Neuron (in vitro differentiated cells): ENCODE measurements around the gene RCAN2.

Experiments used
- H2AFZ ChIP-seq: one replicate; pipeline ENCODE4 v1.6.1; 2013; ENCODE audit warnings: low read depth, mild to moderate bottlenecking, inconsistent platforms, low read length, moderate library complexity
- H3K27me3 ChIP-seq: one replicate; pipeline ENCODE4 v1.6.1; 2013; ENCODE audit warnings: low read length; ENCODE audit not compliant: insufficient read depth
- H3K36me3 ChIP-seq: one replicate; pipeline ENCODE4 v1.6.1; 2013; ENCODE audit warnings: low read length; ENCODE audit not compliant: insufficient read depth
- H3K4me1 ChIP-seq: one replicate; pipeline ENCODE4 v1.6.1; 2013; ENCODE audit warnings: low read length; ENCODE audit not compliant: insufficient read depth
- H3K4me3 ChIP-seq: 2 replicates; pipeline ENCODE4 v1.5.1; 2013; ENCODE audit warnings: mild to moderate bottlenecking, low read length, moderate library complexity
- H3K9me3 ChIP-seq: one replicate; pipeline ENCODE4 v1.6.1; 2013; ENCODE audit warnings: low read length

RCAN2 gene

DNA sequence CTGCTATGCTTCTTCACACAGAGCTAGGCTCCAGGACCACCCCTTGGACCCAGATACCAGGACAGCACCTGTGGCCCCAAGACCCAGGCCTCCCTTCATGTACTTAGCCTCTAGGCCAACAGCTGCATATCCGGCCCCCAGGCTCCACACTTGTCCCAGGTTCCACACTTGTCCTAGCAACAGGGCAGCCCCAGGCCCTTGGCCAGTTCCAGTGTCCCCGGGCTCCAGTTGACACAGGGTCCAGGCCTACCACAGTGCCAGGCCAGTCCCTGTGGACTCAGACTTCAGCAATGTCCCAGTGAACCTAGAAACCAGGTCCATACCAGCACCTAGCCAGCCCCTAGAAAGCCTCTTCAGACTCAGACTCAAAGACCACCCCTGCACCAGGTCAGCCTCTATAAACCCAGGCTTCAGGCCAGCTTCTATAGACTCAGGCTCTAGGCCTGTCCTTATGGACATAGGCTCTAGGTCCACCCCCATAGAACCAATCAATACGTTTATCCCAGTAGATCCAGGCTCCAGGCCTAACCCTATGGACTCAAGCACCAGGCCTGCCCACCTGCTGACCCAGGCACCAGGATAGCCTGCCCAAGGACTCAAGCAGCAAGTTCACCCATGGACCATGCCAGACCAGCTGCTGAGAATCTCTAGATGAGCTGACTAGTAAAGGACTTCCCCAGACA, 46.3 kb downstream of the RCAN2 start:
- Histone ChIP-seq H3K27me3 (no peaks in the 10 kb centered on the region), H3K4me1 (no peaks in the 10 kb centered on the region), H3K9me3 (no peaks in the 10 kb centered on the region), H2AFZ (no peak overlapping the region), H3K4me3 (no peak overlapping the region), H3K36me3 (no peaks in the 10 kb centered on the region)

DNA sequence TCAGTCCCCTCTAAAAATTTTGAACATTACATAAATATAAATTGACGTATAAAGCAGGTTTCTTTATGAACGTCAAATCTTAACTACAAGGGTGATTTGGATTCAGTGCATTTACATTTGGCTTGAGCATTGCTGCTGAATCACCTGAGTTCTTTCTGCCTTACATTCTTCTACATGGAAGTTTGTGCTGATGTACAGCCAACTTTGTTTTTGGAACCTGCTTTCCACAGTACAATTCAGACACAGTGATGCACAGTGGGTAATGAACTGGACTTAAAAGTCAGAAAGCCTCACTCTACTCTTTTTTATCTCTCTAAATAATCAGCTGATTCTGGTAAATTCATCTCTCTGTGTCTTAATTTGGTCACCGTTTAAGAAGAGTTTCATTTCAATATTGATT, 47.6 kb downstream of the RCAN2 start:
- Histone ChIP-seq H3K4me1 (no peaks in the 10 kb centered on the region), H3K4me3 (no peak overlapping the region)

DNA sequence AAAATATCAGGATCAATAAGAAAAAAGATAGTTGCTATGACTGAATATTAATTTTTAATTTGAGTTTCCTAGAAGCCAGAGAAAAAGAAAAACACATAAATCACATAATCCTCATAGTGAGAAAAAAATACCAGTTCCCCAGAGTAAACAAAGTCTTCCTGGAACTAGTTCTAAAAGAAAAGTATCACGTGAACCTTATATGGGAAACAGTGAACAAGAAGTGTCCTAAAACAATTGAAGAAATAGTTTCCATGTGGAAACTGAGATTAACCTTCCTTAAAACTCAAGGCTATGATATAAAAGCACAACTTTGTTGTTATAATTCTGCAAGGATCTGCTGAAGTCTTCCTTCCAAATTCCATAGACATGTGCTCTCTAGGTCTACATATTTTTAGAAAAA, 50.6 kb downstream of the RCAN2 start:
- Histone ChIP-seq H2AFZ (no peak overlapping the region), H3K4me3 (no peak overlapping the region), H3K9me3 (no peaks in the 10 kb centered on the region), H3K27me3 (no peaks in the 10 kb centered on the region), H3K4me1 (no peaks in the 10 kb centered on the region), H3K36me3 (no peaks in the 10 kb centered on the region)

More for the DNA sequence above, 47.6 kb downstream of the RCAN2 start:
- H2AFZ ChIP-seq: no peak overlapping the region
- H3K27me3 ChIP-seq: no peaks in the 10 kb centered on the region
- no peaks in the 10 kb centered on the region for H3K9me3 ChIP-seq
- no peaks in the 10 kb centered on the region for H3K36me3 ChIP-seq

DNA sequence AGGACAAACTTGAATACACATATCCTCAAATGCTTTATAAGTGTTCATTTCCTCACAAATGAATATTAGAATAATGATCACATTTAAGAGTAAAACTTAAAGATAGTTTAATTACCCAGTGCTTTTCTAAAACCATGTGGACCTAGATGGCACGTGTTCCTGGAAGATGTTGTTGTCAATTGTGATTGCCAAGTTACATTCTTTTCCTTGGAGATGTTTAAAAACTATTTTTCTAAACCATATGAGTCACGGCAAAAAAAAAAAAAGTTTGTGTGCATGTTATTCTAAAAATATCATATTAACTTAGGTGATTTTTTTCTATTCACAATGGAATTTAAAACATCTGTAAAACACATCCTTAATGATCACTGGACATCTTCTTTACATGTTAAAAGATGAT, 51.1 kb downstream of the RCAN2 start:
- Histone ChIP-seq H2AFZ (no peak overlapping the region), H3K36me3 (no peaks in the 10 kb centered on the region), H3K4me1 (no peaks in the 10 kb centered on the region), H3K9me3 (no peaks in the 10 kb centered on the region), H3K27me3 (no peaks in the 10 kb centered on the region), H3K4me3 (no peak overlapping the region)

DNA sequence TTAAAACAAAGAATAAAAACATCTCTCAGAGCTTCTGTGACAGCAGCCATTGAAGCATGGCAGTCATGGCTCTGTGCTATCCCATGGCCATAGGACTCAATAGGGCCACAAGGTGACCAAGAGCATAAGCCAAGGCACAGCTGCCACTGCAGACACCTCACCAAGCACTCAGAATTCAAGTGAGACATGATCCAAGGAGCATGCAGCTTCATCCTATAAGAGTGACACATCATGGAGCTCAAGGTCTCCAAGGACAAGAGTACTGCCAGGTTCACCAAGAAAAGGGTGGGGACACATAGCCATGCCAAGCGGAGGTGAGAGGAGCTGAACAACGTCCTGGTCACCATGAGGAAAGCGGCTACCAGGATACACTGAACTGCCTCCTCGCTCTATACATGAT, 53.0 kb downstream of the RCAN2 start:
- H3K4me3 ChIP-seq: no peak overlapping the region
- no peaks in the 10 kb centered on the region for H3K4me1 ChIP-seq
- H3K36me3 ChIP-seq: no peaks in the 10 kb centered on the region
- H3K9me3 ChIP-seq: no peaks in the 10 kb centered on the region
- H3K27me3 ChIP-seq: no peaks in the 10 kb centered on the region
- no peak overlapping the region for H2AFZ ChIP-seq

DNA sequence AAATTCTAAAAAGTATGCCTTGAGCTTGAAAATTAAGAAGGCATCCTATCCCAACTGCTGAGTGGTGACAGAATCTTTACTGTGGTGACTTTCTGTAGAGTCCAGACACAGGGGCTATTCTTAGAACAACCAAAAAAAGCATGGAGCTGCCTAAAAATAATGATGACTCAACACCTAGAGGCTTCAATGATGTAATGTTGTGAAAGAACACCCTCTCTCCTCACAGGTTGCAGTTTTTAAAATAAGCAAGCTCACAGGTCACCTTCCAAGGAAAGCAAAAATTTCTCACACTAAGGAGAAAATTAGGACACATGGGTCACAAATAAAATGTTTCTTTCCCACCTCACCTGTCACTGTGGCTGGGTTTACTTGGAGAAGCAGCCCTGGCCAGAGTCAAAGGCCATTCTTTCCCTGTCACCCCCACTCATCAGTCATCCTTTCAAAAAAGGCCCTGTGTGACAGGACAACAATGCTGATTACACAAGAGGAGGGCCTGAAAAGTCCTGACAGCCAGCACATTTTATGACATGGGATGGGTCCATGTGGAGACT, 53.5 kb downstream of the RCAN2 start:
- H3K36me3 ChIP-seq: no peaks in the 10 kb centered on the region
- H3K27me3 ChIP-seq: no peaks in the 10 kb centered on the region

DNA sequence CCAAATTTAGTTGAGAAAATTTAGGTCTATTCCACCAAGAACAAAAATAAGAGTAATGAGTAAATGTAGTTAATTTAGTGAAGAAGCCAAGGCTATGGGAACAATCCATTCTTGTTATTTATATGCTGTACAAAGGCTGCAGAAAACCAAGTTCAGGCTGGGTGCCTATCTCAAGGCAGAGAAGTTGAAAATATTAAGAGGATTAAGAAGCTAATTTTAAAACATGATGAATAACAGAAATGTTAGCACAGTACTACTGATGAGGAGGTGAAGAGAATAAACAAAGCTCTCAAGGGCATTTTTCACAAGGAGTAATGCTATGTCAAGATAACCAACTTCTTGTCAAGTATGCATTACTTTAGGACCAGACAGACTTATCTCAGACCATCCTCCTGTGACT, 68.6 kb downstream of the RCAN2 start:
- no peak overlapping the region for H2AFZ ChIP-seq
- H3K4me3 ChIP-seq: no peak overlapping the region
- H3K9me3 ChIP-seq: no peaks in the 10 kb centered on the region
- no peaks in the 10 kb centered on the region for H3K27me3 ChIP-seq
- H3K4me1 ChIP-seq: no peaks in the 10 kb centered on the region
- H3K36me3 ChIP-seq: no peaks in the 10 kb centered on the region

More for the DNA sequence above, 53.5 kb downstream of the RCAN2 start:
- Histone ChIP-seq H3K4me1 (no peaks in the 10 kb centered on the region), H3K9me3 (no peaks in the 10 kb centered on the region), H3K4me3 (no peak overlapping the region), H2AFZ (no peak overlapping the region)

DNA sequence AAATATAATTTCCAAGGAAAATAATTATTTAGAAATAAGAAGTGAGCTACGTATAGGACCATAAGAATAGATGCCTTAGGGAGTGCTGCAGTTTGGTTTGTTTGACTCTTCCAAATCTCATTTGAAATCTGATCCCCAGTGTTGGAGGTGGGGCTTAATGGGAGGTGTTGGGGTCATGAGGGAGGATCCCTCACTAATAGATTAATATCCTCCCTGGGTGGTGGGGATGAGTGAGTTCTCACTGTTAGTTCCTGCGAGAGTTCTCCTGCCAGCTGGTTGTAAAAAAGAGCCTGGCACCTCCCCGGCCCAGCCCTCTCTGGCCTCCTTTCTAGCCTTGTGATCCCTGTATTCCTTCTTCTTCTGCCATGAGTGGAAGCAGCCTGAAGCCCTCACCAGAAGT, 69.3 kb downstream of the RCAN2 start:
- Histone ChIP-seq H3K9me3 (no peaks in the 10 kb centered on the region), H2AFZ (no peak overlapping the region)

DNA sequence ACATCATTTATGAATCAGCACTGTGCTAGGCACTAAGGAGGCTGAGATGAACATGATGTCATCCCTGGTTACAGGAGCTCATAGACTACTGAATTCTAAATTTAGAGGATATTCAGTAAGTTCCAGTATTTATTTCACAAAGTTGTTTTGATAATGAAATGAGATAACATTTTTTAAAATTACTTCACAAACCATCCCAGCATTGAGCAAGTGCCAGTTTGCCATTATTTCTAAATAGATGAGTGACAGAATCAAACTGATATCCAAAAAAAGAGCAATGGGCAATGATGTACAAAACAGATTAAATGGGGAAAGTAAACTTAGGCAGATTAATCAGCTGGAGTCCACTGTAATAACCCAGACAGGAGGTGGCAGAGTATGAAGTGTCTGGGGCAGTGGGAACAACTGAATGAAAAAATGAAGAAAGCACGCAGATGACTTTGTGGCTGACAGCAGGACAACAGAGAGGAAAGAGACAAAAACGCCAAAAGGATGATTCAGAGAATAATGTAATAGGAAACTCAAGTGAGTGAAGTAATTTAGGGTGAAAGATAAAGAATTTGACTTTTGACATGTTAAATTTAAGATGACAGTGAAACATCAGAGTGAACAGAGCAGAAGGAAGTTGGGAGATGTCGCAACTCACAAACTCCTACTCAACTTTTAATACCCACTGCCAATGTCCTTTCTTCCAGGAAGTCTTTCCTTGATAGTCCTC, 70.2 kb downstream of the RCAN2 start:
- H3K36me3 ChIP-seq: no peaks in the 10 kb centered on the region
- no peaks in the 10 kb centered on the region for H3K27me3 ChIP-seq
- H3K9me3 ChIP-seq: no peaks in the 10 kb centered on the region
- no peaks in the 10 kb centered on the region for H3K4me1 ChIP-seq
- H3K4me3 ChIP-seq: no peak overlapping the region
- no peak overlapping the region for H2AFZ ChIP-seq

More for the DNA sequence above, 69.3 kb downstream of the RCAN2 start:
- Histone ChIP-seq H3K4me3 (no peak overlapping the region), H3K27me3 (no peaks in the 10 kb centered on the region), H3K36me3 (no peaks in the 10 kb centered on the region), H3K4me1 (no peaks in the 10 kb centered on the region)

DNA sequence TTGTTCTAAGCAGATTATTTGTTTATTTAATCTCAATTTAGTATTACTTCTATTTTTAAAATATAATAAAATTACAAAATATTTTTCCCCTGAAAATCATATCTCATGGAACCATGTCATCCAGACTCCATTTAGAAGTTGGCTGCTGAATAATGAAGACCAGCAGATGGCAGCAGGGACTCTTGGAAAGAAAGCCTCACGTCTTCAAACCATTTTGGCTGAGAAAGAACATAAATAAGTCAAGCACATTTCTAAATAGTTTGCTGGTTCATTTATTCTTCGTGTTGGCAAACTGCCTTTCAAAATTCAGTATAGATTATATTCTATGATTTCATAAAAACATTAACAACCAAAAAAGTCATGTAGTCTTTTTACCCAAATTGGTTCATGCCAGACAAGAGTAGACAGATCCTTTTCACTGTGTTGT, 71.7 kb downstream of the RCAN2 start:
- Histone ChIP-seq H3K27me3 (no peaks in the 10 kb centered on the region), H3K36me3 (no peaks in the 10 kb centered on the region), H2AFZ (no peak overlapping the region), H3K9me3 (no peaks in the 10 kb centered on the region), H3K4me3 (no peak overlapping the region), H3K4me1 (no peaks in the 10 kb centered on the region)

DNA sequence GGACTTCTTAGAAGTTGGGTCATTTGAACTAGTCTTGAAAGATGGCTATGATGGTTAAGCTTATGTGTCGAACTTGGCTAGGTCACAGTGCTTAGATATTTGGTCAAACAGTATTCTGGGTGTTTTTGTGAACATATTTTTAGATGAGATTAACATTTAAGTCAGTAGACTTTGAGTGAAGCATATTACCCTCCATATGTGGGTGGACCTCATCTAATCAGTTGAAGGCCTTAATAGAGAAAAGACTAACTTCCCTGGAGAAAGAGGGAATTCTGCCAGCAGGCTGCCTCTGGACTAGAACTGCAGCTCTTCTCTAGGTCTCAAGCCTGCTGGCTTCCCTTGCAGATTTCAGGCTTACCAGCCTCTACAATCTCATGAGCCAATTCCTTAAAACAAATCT, 76.9 kb downstream of the RCAN2 start:
- Histone ChIP-seq H3K4me3 (no peak overlapping the region), H3K36me3 (no peaks in the 10 kb centered on the region), H3K9me3 (no peaks in the 10 kb centered on the region), H3K27me3 (no peaks in the 10 kb centered on the region), H3K4me1 (no peaks in the 10 kb centered on the region), H2AFZ (no peak overlapping the region)

DNA sequence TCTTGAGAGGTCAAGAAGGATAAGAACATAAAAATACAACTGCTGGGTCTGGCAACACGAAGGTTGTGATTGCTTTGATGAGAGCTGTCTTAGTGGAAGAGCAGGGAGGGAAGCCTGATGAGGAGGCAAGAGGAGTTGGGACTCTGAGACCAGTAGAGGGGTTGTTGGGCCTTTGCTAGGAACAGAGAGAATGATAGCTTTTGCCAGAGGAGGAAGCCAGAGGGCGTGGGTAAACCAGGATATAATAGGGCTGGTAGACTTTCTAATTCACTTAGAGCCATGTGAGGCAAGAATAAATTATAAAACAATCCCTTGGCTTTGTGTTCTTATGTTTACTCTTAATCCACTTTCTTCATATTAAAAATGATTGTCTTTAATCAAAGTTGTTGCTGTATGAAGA, 78.6 kb downstream of the RCAN2 start:
- H3K4me3 ChIP-seq: no peak overlapping the region

DNA sequence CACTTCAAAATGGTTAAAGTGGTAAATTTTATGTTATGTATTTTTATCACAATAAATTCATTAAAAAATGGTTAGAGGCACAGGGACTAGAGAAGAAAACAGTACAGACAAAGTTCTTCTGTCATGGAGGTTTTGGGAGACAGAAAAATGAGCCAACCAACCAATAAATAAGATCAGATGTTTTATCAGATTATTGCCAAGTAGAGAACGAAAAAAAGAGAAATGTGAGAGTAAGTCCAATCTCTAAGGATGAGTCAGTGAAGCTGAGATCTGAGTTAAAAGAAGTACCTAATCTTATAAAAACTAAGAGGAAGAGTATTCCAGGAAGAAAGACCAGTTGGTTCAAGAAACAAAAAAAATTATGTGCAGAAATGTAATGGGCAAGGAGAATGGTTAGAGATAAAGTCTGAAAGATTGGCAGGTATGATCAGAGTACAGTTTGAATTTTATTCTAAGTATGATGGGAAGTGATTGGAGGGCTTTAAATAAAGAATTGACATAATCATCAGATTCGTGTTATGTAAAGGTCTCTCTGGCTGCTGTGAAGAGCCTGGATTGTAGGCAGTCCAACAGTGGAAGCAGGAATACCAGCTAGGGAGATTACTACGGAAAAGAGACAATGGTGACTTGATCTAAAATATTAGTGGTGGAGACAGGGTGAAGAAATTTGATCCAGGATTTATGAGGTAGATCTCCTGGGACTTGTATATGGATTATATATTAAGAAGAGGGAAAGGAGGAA, 79.6 kb downstream of the RCAN2 start:
- H3K4me1 ChIP-seq: no peaks in the 10 kb centered on the region
- H2AFZ ChIP-seq: no peak overlapping the region
- no peaks in the 10 kb centered on the region for H3K9me3 ChIP-seq
- no peaks in the 10 kb centered on the region for H3K36me3 ChIP-seq
- H3K4me3 ChIP-seq: no peak overlapping the region
- no peaks in the 10 kb centered on the region for H3K27me3 ChIP-seq

More for the DNA sequence above, 78.6 kb downstream of the RCAN2 start:
- Histone ChIP-seq H3K4me1 (no peaks in the 10 kb centered on the region), H2AFZ (no peak overlapping the region), H3K27me3 (no peaks in the 10 kb centered on the region), H3K9me3 (no peaks in the 10 kb centered on the region), H3K36me3 (no peaks in the 10 kb centered on the region)
